GM21526 (cell line): ENCODE results near the gene NADK2.
"Not testable (repeated sequence)": the region's sequence is repeated elsewhere in the genome, so short reads cannot be mapped to it uniquely, and the experiment has no call there.

Source experiments
- ATAC-seq: cut with Tn5 transposase; IDR thresholded peaks from one replicate; pipeline ENCODE4 v1.9.1; 2021; ENCODE audit warnings: moderate library complexity; ENCODE audit not compliant: unreplicated experiment, low FRiP score

The NADK2 gene

GRCh38 chr5:36241631-36242533, at the start of gene NADK2:
TSS of gene NADK2 (minus strand) at chr5:36241925. CDS start at chr5:36241798, 127 bp downstream.
- ATAC-seq: peak; percentile 89

GRCh38 chr5:36285837-36286615, 44.3 kb upstream of the NADK2 start:
- no peak for ATAC-seq

GRCh38 chr5:36283775-36284174, 42.0 kb upstream of the NADK2 start:
- not testable (repeated sequence) for ATAC-seq

GRCh38 chr5:36281626-36282025, 39.9 kb upstream of the NADK2 start:
- no peak for ATAC-seq

GRCh38 chr5:36279054-36279698, 37.5 kb upstream of the NADK2 start:
- ATAC-seq: no peak

- ATAC-seq: no peak
Measured at GRCh38 chr5:36277521-36278176, 35.9 kb upstream of the NADK2 start.

- no peak for ATAC-seq
Measured at GRCh38 chr5:36276864-36277263, 35.1 kb upstream of the NADK2 start.

- ATAC-seq: no peak
Measured at GRCh38 chr5:36273809-36274526, 32.2 kb upstream of the NADK2 start.

GRCh38 chr5:36272136-36272690, 30.5 kb upstream of the NADK2 start:
- ATAC-seq: no peak

GRCh38 chr5:36270876-36271575, 29.3 kb upstream of the NADK2 start:
- ATAC-seq: no peak

GRCh38 chr5:36270175-36270574, 28.4 kb upstream of the NADK2 start:
- ATAC-seq: no peak

- ATAC-seq: no peak
Measured at GRCh38 chr5:36269478-36269877, 27.8 kb upstream of the NADK2 start.

- ATAC-seq: no peak
Measured at GRCh38 chr5:36267905-36268304, 26.2 kb upstream of the NADK2 start.

GRCh38 chr5:36264202-36264760, 22.6 kb upstream of the NADK2 start:
- no peak for ATAC-seq

- no peak for ATAC-seq
Measured at GRCh38 chr5:36261186-36261585, 19.5 kb upstream of the NADK2 start.

- ATAC-seq: no peak
Measured at GRCh38 chr5:36253575-36253974, 11.8 kb upstream of the NADK2 start.

GRCh38 chr5:36252722-36253365, 11.1 kb upstream of the NADK2 start:
- no peak for ATAC-seq

- ATAC-seq: no peak
Measured at GRCh38 chr5:36251218-36251617, 9.5 kb upstream of the NADK2 start.
